GM21737 (cell line): ENCODE data around the gene FAM107B.
"Not testable (repeated sequence)": the region's sequence is repeated elsewhere in the genome, so short reads cannot be mapped to it uniquely, and the experiment has no call there.

Experiments used
- ATAC-seq: cut with Tn5 transposase; IDR thresholded peaks from one replicate; pipeline ENCODE4 v1.9.1; 2021; ENCODE audit warnings: mild to moderate bottlenecking, moderate library complexity; ENCODE audit not compliant: unreplicated experiment

FAM107B gene

DNA sequence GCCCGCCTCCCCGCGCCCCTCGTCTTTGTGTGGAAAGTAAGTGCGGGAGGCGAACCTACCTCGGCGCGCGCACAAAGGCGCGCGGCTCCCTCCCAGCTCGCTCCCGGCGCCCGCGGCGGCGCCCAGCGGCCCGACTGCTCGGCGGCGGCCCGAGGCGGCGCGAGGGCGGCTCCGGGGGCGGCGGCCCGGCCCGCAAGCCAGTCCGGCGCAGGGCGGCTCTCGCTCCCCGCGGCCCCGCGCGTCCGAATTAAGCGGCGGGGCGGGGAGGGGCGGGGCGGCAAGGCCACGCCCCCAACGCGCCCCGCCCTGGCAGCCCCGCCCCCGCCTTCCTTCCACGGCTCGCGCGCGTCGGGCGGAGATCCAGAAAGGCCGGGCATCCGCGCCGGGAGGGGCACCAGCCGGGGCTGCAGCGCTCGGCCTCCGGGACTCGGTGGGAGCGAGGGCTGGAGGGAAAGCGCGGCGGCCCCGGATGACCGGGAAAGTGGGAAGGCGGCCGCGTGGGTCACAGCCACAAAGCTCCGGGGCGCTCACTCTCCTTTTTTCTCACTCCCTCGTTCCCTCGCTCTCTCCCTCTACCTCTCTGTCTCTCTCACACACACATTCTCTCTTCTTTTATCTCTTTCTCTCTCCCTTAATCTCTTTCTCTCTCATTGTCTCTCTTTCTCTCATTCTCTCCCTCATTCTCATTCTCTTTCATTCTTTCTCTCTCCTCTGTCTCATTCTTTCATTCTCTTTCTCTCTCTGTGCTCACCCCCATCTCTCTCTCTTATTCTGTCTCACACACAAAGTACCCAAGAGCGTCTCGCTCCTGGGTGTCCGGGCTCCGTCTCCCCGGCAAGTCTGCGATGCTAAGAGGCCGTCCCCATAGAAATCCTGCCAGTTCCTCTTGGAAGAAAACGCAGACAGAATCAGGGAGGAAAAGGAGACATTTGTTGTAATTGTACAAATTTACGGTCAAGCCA, 170.2 kb downstream of the FAM107B start:
- peak; percentile 49 for ATAC-seq

DNA sequence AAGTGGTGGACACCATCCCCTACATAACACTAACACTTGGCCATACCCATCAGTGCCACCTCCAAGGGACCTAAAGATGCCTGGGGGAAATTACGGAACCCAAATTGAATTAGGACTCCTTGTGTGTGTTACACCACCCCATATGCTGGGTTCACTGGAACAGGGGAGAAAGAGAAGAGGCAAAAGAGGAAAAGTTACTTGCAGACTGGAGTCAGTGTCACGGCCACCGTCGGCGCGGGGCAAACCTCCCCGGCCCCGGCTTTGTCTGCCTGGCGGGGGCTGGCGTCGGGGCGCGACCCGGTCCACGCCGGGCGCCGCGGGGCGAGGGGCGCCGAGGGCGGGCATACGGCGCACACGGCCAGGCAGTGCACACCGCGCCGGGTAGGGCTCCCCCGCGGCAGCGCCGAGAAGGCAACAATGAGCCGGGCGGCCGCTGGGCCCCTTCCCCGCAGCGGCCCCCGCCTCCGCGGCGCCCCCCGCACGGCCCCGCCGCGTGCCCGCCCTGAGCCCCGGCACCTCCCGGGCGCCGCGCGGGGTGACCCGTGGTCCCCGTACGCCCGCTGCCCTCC, 171.1 kb downstream of the FAM107B start:
- peak; percentile 6 for ATAC-seq

DNA sequence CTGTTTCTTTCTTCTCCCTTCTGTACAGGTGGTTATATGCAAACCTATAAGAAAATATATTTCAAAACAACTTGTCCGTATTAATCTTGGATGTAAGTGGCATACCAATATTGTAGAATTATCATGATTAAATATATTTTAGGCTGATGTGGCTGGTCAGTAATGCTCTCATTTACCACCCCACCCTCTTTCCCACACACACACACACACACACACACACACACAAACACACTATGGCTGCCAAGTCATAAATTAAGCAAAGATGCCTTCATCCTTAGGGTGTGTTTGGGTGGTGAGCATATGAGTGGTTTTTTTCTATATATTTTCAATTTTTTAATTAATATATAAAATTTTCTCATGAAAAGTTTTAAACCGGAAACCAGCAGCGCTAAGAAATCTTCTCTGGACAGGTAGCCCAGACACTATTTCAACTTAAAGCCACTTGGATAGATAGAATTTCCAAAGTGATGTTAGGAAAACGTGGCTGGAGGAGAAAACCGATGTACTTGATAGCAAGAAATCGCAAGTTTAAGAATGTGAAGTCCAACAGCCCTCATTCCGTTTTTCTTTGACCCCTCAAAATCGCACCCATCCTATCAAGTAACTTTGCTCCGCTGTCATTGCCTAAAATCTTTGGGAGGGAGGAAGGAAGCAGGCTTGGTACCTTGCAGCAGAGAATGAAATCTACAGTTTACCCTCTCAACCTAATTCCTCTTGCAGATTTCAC, 171.7 kb downstream of the FAM107B start:
- no peak for ATAC-seq

DNA sequence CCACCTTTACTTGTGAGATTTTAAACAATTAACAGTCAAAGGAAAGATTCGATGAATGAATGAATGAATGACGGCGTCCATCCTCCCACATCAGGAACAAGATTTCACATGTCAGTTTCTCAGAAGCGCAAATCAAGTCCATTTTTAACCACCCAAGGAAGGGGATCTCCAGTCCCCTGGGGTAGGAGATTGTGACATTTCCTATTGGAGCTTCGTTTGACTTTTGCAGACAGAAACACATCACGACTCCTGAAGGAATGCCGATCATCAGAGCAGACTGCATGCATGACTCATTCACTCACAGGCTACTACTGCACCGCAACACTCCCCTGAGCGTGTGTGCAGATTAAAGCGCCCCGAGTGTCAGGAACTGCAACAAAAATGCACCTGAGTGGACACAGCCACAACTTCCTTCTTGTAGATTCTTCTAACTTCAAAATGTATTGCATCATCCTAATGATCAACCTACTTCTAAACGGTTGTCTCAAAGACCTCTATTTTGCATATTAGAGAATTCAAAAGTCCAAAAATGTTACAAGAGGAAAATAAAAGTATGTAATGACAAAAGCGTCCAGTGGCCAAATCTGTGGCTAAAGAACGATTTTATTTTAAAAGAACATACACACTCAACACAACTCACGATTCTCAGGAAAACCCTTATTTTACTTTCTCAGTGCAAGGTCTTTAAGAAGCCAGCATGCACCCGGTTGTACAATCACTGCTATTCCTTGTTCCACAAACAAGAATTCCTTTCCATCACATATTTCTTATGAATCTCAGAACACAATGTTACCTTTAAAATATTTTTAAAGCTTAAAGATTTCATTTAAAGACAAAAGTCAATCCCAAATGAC, 172.6 kb downstream of the FAM107B start:
- peak; percentile 34 for ATAC-seq

DNA sequence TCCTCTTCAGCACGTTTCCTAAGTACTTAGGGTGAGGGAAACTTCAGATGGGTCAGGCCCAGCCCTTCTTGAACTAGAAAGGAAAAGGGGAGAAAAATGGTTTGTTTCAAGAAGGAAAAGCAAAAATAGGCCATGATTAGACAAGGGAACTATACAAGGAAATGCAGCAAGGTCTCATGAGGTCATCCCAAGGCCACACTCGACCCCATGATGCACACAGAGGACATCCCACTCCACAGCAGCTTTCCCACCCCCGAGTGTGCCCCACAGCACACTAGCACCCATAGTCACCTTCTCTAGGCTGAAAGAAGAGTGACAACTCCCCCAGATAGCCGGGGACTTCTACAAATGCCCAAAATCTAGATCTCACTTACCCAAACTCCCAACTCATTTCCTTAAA, 173.4 kb downstream of the FAM107B start:
- ATAC-seq, result no peak

DNA sequence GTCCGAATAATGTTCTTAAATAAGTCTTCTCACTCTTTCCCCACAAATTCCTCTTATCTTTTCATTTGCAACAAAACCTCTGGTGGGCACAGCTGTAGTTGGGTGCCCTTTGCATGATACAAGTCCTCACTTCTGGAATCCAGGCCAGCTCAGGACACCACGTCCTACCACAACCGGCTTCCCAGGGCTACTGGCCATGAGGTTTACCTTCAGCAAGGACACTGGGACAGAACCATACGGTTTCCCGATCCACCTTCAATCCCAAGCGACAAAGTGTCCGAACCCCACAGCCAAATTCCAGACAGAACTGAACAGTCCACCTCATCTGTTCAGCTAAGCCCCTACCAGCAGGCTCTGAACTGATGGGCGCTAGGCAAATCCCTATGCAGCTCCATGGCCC, 174.6 kb downstream of the FAM107B start:
- ATAC-seq, result no peak

DNA sequence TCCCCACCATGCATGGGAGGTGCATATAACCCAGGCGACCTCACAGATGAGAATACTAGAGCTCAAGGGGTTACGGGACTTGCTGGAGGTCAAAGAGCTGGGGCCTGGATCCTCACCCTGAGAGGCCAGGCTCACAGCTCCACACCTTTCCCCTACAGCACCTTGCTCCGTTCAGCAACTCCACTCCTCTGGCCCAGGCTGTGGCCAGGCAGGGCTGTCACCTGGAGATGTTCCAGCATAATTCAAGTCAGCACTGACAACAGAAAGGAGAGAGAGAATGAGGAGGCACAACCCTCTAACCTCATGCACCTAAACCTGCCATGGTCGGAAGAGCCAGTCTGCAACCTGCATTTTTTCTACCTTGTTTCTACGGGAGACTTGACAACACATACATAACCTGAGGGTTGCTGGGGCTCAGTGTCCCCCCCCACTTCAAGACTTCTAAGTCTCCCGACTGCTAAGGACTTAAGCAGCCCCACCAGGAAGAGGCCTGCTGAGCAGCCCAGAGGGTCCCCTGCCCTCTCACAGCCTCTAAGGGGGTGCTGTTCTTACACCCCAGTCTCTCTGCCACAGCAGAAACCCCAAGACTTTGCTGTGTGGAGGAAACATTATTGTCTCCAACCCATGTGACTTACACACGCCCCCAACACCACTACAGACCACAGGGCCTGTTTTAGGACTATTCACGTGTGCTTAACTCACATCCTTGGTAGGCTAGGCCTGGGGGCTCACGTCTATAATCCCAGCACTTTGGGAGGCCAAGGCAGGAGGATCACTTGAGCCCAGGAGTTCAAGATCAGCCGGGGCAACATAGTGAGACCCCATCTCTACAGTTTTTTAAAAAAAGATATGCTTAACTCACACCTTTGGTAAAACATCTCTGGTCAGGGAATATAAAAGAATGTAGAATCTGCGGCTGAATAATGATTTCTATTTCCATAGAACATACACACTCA, 175.6 kb downstream of the FAM107B start:
- ATAC-seq, result no peak

DNA sequence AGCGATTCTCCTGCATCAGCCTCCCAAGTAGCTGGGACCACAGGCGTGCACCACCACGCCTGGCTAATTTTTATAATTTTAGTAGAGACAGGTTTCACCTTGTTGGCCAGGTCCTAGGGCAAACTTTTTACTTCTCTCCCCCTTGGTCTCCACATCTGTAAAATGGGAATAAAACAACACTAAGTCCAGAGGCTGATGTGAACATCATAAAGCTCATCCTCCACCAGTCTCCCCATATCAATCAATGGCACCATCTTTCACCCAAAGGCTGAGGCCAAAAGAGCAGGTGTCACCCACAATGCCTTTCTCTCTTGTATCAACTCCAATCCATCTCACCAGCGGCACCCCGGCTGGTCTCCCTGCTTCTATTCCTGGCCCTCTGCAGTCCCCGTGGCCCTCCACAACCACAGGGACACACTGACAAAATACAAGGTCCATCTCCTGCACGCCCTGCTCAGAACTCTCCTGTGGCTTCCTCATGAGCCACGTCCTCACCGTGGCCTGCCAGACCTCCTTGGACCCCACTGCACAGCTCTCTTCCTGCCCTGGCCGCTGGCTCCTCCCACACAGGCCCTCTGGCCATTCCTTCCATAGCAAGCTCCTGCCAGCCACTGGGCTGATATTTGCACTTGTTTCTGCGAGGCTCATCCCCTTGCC, 179.0 kb downstream of the FAM107B start:
- ATAC-seq, result no peak

DNA sequence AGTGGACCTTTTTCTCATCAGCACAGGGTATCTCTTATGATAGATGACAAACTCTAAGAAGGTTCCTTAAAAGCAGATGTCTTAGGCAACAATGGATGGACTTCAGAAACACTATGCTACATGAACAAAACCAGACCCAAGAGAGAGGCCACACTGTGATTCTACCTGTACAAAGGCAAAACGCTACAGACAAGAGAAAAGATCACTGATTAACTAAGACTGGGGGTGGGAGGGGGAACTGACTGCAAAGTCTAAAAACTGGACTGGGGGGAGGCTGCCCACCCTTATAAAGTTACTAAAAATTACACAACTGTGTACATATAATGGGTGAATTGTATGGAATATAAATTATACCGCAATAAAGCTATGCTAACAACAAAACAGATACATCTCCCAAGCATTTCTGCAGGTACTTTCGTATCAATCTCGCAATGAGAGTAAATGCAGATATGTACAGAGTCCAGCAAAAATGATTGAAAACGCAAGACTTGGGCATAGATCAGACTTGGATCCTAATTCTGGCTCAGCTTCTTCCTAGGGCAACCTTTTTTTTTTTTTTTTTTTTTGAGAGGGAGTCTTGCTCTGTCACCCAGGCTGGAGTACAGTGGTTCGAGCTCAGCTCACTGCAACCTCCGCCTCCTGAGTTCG, 179.7 kb downstream of the FAM107B start:
- ATAC-seq, result no peak

DNA sequence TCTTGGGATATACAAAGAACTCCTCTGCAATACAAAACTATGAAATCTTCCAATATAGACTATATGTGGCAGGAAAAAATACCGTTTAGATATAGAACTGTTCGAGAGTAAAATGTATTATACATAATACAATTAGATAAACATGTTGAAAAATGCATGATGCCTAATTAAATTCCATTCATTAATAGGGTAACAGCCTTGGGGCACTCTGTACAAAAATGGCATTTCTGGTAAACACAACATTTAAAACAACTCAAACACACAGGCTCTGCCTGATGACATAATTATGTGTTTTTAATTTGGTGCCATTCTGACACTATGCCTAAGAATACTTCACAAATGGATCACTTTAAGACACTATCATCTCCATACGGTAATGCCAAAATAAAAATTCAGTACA, 180.9 kb downstream of the FAM107B start:
- ATAC-seq, result no peak

DNA sequence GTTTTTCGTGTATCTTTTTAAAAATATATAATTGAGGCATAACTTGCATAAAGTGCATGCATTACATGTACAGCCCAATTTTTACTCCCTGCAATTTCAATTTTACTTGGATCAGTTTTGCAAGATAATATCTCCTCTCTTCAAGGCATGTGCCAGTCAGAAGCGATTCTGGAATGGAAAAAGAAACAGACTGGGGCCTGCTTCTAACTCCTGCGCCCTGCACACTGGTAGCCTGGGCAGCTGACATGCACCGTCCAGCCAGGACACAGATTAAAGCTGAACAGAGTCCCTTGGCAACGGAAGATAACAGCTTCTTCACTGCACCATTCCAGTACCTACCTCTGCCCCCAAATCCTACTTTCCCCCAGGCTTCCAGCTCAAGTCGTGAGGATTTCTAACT, 182.1 kb downstream of the FAM107B start:
- no peak for ATAC-seq

DNA sequence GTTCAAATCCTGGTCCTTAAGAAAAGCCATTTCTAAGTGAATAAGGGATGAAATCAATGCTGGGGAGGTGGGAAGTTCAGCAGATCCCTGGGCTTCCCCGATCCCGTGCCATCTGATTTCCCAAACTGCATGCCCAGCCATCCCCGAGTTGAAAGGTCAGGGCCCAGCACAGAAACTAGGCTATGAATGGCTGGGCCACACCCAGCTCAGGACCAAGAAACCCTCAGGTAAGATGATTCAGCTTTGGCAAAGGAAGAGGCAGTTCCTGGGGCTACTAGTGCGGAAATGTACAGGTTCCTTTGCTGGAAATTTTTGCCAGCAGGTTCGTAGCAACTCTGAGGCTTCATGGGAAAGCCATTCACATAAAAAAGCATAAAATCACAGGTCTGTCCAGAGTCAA, 182.7 kb downstream of the FAM107B start:
- no peak for ATAC-seq

DNA sequence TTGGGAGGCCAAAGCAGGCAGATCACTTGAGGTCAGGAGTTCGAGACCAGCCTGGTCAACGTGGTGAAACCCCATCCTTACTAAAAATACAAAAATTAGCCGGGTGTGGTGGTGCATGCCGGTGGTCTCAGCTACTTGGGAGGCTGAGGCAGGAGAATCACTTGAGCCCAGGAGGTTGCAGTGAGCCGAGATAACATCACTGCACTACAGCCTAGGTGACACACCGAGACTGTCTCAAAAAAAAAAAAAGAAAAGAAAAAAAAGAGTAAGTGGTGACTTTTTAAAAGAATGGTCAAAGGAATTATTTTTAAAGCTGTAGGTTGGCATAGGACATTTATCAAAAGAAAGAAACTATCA, 185.8 kb downstream of the FAM107B start:
- ATAC-seq, result not testable (repeated sequence)

DNA sequence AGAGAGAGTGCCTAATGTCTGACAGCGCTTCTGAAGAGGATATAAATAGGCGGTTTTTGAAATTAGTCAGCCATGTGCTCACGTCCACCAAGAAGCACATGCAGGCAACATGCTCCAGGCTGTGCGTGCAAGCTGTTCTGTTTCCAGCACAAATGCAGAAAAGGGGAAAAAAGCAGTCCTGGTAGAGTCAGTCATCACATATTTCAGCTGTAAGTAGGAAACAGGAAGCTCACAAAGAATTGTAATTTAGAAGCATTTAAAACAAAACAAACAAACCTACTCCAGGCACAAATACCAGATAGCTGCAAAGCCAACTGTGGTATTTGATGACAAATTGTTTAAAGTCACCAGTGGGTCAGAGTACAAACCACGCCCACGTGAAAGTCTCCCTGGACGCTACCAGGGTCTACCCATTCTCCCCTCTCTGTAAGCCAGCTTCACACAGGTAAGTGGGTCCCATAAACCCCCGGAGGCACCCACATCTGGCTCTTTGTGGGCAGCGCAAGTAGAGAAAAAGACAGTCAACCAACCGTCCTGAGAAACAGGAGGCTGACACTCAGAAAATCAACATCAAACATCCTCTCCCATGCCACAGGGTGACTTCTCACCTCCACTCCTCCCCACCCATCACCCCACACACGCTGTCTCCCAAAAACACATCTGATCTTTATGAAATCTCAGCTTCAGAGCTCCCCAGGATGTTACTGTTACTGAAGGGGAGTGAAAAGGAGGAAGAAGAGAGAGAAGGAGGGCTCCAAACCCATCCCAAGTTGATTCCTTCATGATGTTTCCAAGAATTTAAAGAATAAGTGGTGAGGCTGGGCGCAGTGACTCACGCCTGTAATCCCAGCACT, 186.4 kb downstream of the FAM107B start:
- no peak for ATAC-seq

DNA sequence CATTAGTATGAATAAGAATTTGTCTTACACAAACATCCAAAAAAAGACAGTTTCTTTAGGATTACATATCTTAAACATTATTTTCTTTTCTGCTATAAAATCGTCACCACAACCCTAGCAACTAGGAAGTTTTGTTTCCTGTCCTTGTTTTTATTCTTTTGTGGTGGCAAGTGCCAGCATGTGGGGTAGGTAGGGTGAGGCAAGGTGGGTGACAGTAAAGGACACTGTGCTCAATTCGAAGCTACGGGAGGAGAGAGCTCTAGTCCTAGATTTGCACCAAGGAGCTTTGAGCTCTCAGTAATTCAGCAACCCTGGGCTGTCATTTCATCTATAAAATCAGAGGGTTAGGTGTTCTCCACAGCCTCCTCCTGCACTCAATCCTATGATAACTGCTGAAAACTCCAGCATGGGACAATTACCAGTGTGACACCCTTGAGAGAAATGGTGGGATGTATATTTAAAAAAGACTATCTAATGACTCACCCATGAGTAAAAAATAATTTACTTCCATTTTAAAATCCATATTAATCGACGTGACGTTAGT, 187.1 kb downstream of the FAM107B start:
- no peak for ATAC-seq

DNA sequence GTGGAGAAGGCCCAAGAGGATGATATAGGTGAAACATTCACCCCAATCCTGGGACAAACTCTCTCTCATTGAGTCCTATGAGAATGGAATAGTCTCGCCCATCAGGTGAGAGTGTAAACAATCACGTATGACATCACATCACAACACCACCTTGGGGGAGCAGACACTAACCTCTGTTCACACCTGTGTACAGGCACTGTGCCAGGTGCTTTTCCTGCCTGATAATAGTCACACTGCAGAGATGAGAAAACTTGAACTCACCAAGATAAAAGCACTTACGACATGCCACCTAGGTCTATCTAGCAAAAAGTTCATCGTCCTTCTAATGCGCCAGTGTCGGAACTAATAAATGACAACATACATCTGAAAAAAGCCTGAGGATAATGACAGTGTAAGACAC, 187.8 kb downstream of the FAM107B start:
- no peak for ATAC-seq
